Fibroblast of skin of right biceps (primary cell): ENCODE measurements around the gene SBNO2.

Experiments
- DNase-seq: peaks from one replicate; pipeline ENCODE4 v3.0.0-alpha.2; 2013

Gene SBNO2

GRCh38 chr19:1085053-1085658, 88.9 kb downstream of the SBNO2 start:
- no peak for DNase-seq

GRCh38 chr19:1084024-1084868, 89.8 kb downstream of the SBNO2 start:
- DNase-seq, result no peak

GRCh38 chr19:1082928-1083816, 90.9 kb downstream of the SBNO2 start:
- DNase-seq, result no peak

- DNase-seq, result peak; percentile 21
These were observed 91.7 kb downstream of the SBNO2 start for GRCh38 chr19:1082165-1082927.

- no peak for DNase-seq
These were observed 92.5 kb downstream of the SBNO2 start for GRCh38 chr19:1081301-1082164.

- no peak for DNase-seq
These were observed 93.5 kb downstream of the SBNO2 start for GRCh38 chr19:1080360-1081161.

GRCh38 chr19:1079566-1080111, 94.4 kb downstream of the SBNO2 start:
- DNase-seq, result no peak

- DNase-seq, result no peak
These were observed 97.1 kb downstream of the SBNO2 start for GRCh38 chr19:1076951-1077350.

GRCh38 chr19:1076046-1076386, 98.1 kb downstream of the SBNO2 start:
- no peak for DNase-seq

GRCh38 chr19:1074544-1075283, 99.4 kb downstream of the SBNO2 start:
- DNase-seq, result no peak

- no peak for DNase-seq
These were observed 100.0 kb downstream of the SBNO2 start for GRCh38 chr19:1073956-1074517.

- DNase-seq, result no peak
These were observed 100.8 kb downstream of the SBNO2 start for GRCh38 chr19:1073063-1073955.

GRCh38 chr19:1072371-1073015, 101.6 kb downstream of the SBNO2 start:
- no peak for DNase-seq

- DNase-seq, result no peak
These were observed 102.9 kb downstream of the SBNO2 start for GRCh38 chr19:1070931-1071791.

GRCh38 chr19:1070576-1070930, 103.5 kb downstream of the SBNO2 start:
- DNase-seq, result no peak

GRCh38 chr19:1069009-1069779, 104.9 kb downstream of the SBNO2 start:
- DNase-seq, result no peak
